ENCODE measurements around the gene C11orf58.
A peak's percentile ranks its signal among the peaks of the same experiment; 100 is the strongest.

C11orf58 gene

GRCh38 chr11:16738193-16738946 is at the start of gene C11orf58:
TSS of gene C11orf58 (plus strand) at chr11:16738647. CDS start at chr11:16738779, 132 bp downstream.
- DNase-seq = peak; percentile 65 to 99 (median 93)

DNA sequence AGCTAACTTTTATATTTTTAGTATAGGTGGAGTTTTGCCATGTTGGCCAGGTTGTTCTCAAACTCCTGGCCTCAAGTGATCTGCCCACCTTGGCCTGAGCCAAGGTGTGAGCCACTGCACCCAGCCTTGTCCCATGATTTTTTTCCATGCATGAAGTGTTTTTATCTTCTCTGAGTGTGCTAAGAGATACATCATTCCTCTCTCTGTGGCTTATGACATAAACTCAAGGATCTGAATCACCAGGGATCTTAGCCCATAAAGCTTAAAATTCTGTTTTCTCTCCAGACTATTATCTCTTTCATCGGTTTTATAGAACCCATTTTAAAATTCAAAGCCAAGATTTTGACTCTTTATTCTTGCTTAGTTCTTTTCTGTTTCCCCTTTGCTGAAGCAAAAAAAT is 48.4 kb upstream of the C11orf58 start:
- no peak for DNase-seq

- DNase-seq = no peak
Observed at GRCh38 chr11:16703795-16704194, 34.7 kb upstream of the C11orf58 start.

GRCh38 chr11:16713594-16713993 is 24.9 kb upstream of the C11orf58 start:
- DNase-seq = no peak

- DNase-seq = no peak
Observed at GRCh38 chr11:16722581-16723344, 15.7 kb upstream of the C11orf58 start.

DNA sequence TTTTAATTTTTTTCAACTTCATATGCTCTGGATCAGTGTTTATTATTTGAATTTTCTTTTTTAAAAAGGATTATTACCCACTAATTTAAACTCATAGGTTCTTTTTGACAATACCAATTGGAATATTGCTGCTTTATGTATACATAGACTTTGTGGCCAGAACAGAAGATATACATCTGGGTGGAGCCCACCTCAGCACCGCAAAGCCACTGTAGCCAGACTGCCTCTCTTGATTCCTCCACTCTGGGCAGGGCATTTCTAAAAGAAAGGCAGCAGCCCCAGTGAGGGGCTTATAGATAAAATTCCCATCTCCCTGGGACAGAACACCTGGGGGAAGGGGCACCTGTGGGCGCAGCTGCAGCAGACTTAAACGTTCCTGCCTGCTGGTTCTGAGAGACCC is 10.6 kb upstream of the C11orf58 start:
- no peak for DNase-seq

- no peak for DNase-seq
Observed at GRCh38 chr11:16737818-16738192, 642 bp upstream of the C11orf58 start.

DNA sequence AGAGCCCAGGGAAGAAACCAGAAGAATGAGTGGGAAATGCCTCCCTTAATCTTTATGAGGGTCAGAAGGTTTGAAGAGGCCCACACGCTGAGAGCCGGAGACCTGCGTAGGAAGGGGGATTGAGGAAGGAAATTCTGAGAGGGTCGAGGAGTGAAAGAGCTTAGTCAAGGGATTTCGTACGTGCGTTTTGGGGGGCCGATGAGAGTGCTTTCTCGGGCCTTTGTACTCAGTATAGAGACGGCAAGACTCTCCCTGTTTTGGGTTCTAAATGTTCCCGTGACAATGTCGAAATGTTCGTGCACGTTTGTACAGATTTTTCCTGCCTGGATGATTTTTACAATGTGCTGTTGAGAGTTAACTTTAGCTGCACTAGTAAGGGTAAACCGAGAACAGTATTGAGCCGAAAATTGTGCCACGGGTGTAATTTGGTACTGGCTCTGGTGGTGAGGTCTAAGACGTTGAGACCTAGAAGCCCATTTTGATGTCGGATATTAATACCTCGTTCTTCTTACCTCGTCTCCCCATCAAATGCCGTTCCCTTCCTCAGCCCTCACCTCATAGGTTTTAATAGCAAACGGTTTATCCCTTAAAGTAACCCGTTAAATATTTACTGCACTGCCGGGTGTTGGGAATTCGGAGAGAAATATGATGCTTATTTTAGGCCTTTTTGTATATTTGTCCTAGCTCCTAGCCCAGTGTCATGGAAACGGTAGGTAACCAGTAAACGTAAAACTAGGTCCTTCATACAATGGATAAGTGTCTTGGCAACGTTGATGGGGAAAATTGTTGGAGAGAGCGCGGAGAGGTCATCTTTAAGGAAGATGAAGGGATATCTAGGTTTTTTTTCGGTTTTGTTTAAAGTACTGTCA is 734 bp downstream of the C11orf58 start:
- DNase-seq = peak in 1 of 51 donors; percentile 31

- DNase-seq = no peak
Observed at GRCh38 chr11:16741473-16741872, 3.0 kb downstream of the C11orf58 start.

- DNase-seq = no peak
Observed at GRCh38 chr11:16743478-16743877, 5.0 kb downstream of the C11orf58 start.

DNA sequence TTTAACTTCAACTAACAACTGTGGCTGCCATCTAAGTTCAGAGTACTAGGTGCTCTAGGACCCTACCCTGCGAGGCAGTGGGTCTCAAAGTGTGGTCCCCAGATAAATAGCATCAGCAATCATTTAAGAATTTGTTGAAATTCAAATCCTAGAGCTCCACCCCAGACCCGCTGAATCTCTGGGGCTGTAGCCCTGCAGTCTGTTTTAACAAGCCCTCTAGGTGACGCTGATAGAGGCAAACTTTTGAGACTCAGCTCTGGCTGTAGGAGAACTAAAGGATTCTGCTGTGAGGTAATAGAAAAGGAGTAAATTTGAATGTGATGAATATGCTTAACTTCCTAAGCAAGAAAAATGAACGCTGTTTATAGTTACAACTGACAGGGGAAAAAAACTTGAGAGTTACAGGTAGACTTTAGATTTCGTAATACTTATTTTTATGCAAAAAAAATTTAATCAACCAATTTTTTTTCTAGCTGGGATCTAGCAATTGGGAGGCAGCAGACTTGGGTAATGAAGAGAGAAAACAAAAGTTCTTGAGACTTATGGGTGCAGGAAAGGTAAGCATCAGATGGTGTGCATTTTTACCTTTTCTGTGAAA is 5.8 kb downstream of the C11orf58 start:
- DNase-seq = no peak

GRCh38 chr11:16745950-16746605 is 7.6 kb downstream of the C11orf58 start:
- DNase-seq = no peak

- DNase-seq = no peak
Observed at GRCh38 chr11:16749092-16749491, 10.6 kb downstream of the C11orf58 start.

DNA sequence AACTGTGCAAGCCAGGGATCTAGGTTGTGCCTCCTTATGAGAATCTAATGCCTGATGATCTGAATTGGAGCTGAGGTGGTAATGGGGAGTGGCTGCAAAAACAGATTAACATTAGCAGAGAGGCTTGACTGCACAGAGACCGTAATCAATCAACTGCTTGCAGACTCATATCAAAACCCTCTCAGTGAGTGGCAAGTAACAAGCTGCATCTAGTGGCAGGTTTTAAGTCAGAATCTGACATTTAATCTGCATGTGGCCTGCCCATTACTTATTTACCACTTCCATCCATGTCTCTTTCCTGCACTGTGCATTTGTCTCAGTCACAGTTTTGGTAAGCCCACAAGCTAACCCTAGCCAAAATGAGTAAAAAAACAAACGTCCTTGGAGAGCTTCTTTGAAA is 11.2 kb downstream of the C11orf58 start:
- DNase-seq = no peak

GRCh38 chr11:16750417-16750816 is 12.0 kb downstream of the C11orf58 start:
- no peak for DNase-seq

DNA sequence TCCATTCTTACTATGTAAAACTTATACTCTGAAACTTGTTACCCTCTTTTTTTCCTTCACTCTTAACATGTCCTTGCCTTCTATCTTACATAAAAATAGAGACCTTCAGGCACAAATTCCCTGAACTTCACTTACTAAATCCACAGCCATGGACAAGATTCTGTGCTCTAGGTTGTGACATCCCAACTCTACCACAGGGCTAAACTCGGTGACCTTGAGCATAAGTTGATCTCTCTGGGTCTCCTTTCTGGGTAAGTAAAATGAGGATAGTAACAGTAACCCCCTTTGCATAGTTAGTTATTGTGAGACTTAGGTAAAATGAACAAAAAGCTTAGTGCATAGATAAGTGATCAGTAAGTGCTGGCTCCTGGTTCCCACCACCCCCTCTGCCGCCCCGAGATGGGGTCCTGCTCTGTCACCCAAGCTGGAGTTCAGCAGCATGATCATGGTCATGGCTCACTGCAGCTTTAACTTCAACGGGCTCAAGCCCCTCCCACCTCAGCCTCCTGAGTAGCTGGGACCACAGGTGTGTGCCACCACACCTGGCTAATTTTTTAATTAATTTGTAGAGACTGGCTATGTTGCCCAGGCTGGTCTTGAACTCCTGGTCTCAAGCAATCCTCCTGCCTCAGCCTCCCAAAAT is 20.1 kb downstream of the C11orf58 start:
- DNase-seq = no peak

GRCh38 chr11:16759857-16760508 is 21.5 kb downstream of the C11orf58 start:
- no peak for DNase-seq

DNA sequence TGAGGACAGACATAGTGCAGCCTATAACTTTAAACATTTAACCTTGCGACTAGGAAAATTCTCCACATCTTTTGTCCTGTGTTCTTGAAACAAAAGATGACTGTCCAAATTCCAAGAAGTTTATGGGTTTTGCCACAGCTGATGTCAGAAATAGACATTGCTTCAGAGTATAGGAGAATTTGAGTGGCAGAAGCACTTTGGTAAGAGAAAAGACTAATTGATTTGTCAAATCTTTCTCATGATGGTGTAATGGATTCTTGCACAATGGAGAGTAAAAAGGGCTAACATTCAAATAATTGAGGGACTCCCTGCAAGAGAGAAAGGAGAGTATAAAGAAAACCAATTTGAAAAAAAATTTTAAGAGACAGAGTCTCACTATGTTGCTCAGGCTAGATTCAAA is 25.3 kb downstream of the C11orf58 start:
- no peak for DNase-seq

- DNase-seq = no peak
Observed at GRCh38 chr11:16764888-16765287, 26.4 kb downstream of the C11orf58 start.

- no peak for DNase-seq
Observed at GRCh38 chr11:16767137-16767536, 28.7 kb downstream of the C11orf58 start.

Data from hypothalamus (tissue), 51 donors.